Panc1 (cell line): ENCODE data around the gene DNAJB8. TPM values are rescaled to one million over a fixed set of nuclear protein-coding genes. Genes with fewer than 3 reads are reported as not detected.

Source experiments
- ATAC-seq: fragments of 200-7000 bp; cut with Tn5 transposase; 2 replicates; pipeline ENCODE4 v1.9.1; 2020; ENCODE audit warnings: mild to moderate bottlenecking, moderate library complexity
- BruUV-seq: library from RNA; stranded (reverse); fragments of 400-500 nt; replicated peaks from 2 replicates; lab custom pipeline; 2021; lab: Mats Ljungman, UMichigan
- CTCF ChIA-PET: fragments of 300-600 bp; sonication (Branson Sonifier 250); formaldehyde crosslinking; loops from one replicate; lab custom pipeline; 2022; ENCODE audit warnings: antibody characterized with exemption; lab: Charles Lee
- POLR2A ChIA-PET: fragments of 300-600 bp; sonication (Branson Sonifier 250); formaldehyde crosslinking; loops from one replicate; lab custom pipeline; 2022; ENCODE audit warnings: antibody characterized with exemption; lab: Charles Lee
- DNase-seq: peaks from one replicate; pipeline ENCODE4 v3.0.0-alpha.2; 2010; ENCODE audit warnings: low read depth, low spot score
- H3K27ac ChIP-seq: 2 replicates; pipeline ENCODE4 v1.5.1; 2011; ENCODE audit warnings: mild to moderate bottlenecking, low read length, inconsistent platforms
- H3K27me3 ChIP-seq: fragments of 200-500 bp; sonication (Bioruptor generic); 2 replicates; pipeline ENCODE4 v1.6.0; 2014; ENCODE audit warnings: low read length, inconsistent platforms; ENCODE audit not compliant: control insufficient read depth, insufficient read depth
- H3K36me3 ChIP-seq: fragments of 200-500 bp; sonication (Bioruptor generic); 2 replicates; pipeline ENCODE4 v1.5.1; 2014; ENCODE audit warnings: inconsistent platforms, mild to moderate bottlenecking, low read length, moderate library complexity; ENCODE audit not compliant: control insufficient read depth, insufficient read depth
- H3K4me1 ChIP-seq: 2 replicates; pipeline ENCODE4 v1.5.1; 2011; ENCODE audit warnings: inconsistent platforms, mild to moderate bottlenecking, low read length, moderate library complexity; ENCODE audit not compliant: control insufficient read depth, insufficient read depth
- H3K4me3 ChIP-seq, 2 experiments: 2 replicates each; pipeline ENCODE4 v1.5.1; 2011 to 2012; ENCODE audit warnings: low read depth in 2 of 2, low read length in 2 of 2, mild to moderate bottlenecking in 2 of 2, inconsistent platforms in 1 of 2, moderate library complexity in 1 of 2
- H3K9me3 ChIP-seq: fragments of 200-500 bp; sonication (Bioruptor generic); 2 replicates; pipeline ENCODE4 v1.5.1; 2014; ENCODE audit warnings: low read depth, mild to moderate bottlenecking, inconsistent platforms, low read length, moderate library complexity; ENCODE audit not compliant: control insufficient read depth, insufficient read depth
- POLR2AphosphoS5 ChIP-seq: IDR thresholded peaks from 2 replicates; pipeline ENCODE4 v1.6.1; 2012; ENCODE audit warnings: mild to moderate bottlenecking, low read depth, low read length, moderate library complexity
- SIN3A ChIP-seq: IDR thresholded peaks from 2 replicates; pipeline ENCODE4 v1.6.1; 2012; ENCODE audit warnings: low read depth, mild to moderate bottlenecking, low read length, moderate library complexity, borderline replicate concordance; ENCODE audit not compliant: insufficient read depth
- TCF7L2 ChIP-seq: IDR thresholded peaks from 2 replicates; pipeline ENCODE4 v1.6.1; 2011; ENCODE audit warnings: mild to moderate bottlenecking, low read depth, low read length, inconsistent platforms
- in situ Hi-C: cut with HindIII; loops from 2 replicates; pipeline ENCODE4 v1.10.0; 2016; ENCODE audit warnings: low sequenced_read_pairs, low pct_unique_long_range_greater_than_20kb
- intact Hi-C: fragments of 100-400 bp; cut with micrococcal nuclease; formaldehyde crosslinking; loops from one replicate; pipeline ENCODE4 v1.10.0; 2022; ENCODE audit not compliant: unreplicated experiment
- total RNA-seq: library from RNA; stranded (reverse); gene quantifications from one replicate; pipeline ENCODE4 v1.2.1, GENCODE V29; 2021; ENCODE audit not compliant: unreplicated experiment
- TF ChIP-seq, protein P1 (sequence below), 2 experiments: IDR thresholded peaks; 2 replicates each; pipeline ENCODE4 v1.6.1; 2011 to 2012; ENCODE audit warnings: low read depth in 2 of 2, control low read depth in 1 of 2, low read length in 1 of 2, mild to moderate bottlenecking in 1 of 2, moderate library complexity in 1 of 2; ENCODE audit not compliant: insufficient read depth in 1 of 2
- TF ChIP-seq, protein P2 (sequence below): fragments of 450-650 bp; IDR thresholded peaks from 2 replicates; pipeline ENCODE4 v1.5.1; 2017; ENCODE audit warnings: mild to moderate bottlenecking

The DNAJB8 gene
- total RNA-seq, 1 experiment from 2014 or later, result not detected

DNA sequence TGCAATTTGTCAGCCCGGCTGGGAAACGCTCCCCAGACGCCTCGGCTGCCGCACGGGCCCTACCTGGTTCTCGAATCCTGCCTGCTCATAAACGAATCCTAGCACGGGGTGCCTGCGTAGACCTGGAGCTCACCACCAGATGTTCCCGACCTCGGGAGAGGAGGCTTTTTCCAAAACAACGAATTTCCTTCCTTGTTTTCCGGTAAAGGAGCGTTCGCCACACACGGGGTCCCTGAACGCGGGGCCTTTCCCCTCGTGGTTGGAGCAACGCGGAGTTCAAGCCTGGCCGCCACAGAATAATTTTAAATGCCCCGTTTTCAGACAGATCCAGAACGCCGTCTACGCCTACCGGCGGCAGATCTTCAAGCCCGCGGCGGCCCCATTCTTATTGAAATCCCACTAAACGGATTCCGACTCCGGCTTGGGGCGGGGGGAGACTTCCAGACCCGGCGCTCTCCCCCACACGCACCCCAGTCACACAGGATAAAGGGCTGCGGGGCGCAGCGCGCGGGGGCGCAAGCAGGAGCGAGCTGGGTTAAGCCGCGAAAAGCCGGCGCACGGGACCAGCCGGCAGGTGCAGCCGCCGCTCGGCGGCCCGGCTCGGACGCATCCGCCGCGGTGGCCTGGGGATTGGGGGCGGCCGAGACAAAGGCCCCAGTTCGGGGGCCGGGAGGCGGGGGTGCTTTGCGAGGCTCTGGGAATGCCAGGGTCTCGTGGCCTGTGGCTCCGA, 25.4 kb upstream of the DNAJB8 start:
- DNase-seq (no peak), ATAC-seq (no peak)
- Histone ChIP-seq H3K27me3 (no peaks in the 10 kb centered on the region), H3K36me3 (no peaks in the 10 kb centered on the region; the same call in 1 of the 2 replicates), H3K27ac (no peak overlapping the region), H3K9me3 (no peaks in the 10 kb centered on the region), H3K4me1 (peaks cover 16% of the 10 kb centered on the region), H3K4me3 (peak overlapping the region in 1 of 2 experiments; percentile 12; a peak in 1 of 4 replicates)
- intact Hi-C loops (no loop called here), in situ Hi-C loops (no loop called here)
- ChIA-PET CTCF (no interaction called here), POLR2A (no interaction called here)
- no TSS peak for BruUV-seq
- TF ChIP-seq, protein P1, sequence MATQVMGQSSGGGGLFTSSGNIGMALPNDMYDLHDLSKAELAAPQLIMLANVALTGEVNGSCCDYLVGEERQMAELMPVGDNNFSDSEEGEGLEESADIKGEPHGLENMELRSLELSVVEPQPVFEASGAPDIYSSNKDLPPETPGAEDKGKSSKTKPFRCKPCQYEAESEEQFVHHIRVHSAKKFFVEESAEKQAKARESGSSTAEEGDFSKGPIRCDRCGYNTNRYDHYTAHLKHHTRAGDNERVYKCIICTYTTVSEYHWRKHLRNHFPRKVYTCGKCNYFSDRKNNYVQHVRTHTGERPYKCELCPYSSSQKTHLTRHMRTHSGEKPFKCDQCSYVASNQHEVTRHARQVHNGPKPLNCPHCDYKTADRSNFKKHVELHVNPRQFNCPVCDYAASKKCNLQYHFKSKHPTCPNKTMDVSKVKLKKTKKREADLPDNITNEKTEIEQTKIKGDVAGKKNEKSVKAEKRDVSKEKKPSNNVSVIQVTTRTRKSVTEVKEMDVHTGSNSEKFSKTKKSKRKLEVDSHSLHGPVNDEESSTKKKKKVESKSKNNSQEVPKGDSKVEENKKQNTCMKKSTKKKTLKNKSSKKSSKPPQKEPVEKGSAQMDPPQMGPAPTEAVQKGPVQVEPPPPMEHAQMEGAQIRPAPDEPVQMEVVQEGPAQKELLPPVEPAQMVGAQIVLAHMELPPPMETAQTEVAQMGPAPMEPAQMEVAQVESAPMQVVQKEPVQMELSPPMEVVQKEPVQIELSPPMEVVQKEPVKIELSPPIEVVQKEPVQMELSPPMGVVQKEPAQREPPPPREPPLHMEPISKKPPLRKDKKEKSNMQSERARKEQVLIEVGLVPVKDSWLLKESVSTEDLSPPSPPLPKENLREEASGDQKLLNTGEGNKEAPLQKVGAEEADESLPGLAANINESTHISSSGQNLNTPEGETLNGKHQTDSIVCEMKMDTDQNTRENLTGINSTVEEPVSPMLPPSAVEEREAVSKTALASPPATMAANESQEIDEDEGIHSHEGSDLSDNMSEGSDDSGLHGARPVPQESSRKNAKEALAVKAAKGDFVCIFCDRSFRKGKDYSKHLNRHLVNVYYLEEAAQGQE (IDR thresholded peaks at IDR 0.05; ENCODE audit: insufficient read depth in 1 of 2, low read depth in 2 of 2, low read length in 1 of 2), result no peak

DNA sequence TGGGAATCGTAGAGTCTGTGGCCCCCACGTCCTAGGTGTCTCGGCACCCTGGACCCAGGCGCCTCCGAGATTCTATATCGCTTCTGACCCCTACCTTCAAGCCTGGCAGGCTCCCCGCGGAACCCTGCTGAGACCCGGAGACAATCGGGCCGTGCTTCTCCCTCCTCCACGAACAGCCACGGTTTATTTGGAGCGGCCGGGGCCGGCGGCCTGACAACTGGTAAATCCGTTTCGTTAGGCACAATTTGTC, 24.9 kb upstream of the DNAJB8 start:
- Histone ChIP-seq H3K9me3 (no peaks in the 10 kb centered on the region), H3K4me1 (peaks cover 13% of the 10 kb centered on the region), H3K36me3 (no peaks in the 10 kb centered on the region; the same call in 1 of the 2 replicates), H3K27me3 (no peaks in the 10 kb centered on the region), H3K27ac (no peak overlapping the region), H3K4me3 (peak overlapping the region in 1 of 2 experiments; percentile 12; a peak in 1 of 4 replicates)
- in situ Hi-C loops, result no loop called here
- POLR2A ChIA-PET, result no interaction called here
- ATAC-seq (no peak), DNase-seq (no peak)
- CTCF ChIA-PET, result no interaction called here
- TF ChIP-seq, protein P1 (IDR thresholded peaks at IDR 0.05; ENCODE audit: insufficient read depth in 1 of 2, low read depth in 2 of 2, low read length in 1 of 2), result no peak
- no peak for TF ChIP-seq POLR2AphosphoS5
- TF ChIP-seq, protein P2, sequence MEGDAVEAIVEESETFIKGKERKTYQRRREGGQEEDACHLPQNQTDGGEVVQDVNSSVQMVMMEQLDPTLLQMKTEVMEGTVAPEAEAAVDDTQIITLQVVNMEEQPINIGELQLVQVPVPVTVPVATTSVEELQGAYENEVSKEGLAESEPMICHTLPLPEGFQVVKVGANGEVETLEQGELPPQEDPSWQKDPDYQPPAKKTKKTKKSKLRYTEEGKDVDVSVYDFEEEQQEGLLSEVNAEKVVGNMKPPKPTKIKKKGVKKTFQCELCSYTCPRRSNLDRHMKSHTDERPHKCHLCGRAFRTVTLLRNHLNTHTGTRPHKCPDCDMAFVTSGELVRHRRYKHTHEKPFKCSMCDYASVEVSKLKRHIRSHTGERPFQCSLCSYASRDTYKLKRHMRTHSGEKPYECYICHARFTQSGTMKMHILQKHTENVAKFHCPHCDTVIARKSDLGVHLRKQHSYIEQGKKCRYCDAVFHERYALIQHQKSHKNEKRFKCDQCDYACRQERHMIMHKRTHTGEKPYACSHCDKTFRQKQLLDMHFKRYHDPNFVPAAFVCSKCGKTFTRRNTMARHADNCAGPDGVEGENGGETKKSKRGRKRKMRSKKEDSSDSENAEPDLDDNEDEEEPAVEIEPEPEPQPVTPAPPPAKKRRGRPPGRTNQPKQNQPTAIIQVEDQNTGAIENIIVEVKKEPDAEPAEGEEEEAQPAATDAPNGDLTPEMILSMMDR, result no peak
- TF ChIP-seq TCF7L2, result no peak
- TF ChIP-seq SIN3A, result no peak
- no TSS peak for BruUV-seq
- intact Hi-C loops, result no loop called here
